ENCODE data around the gene MANF.

Gene MANF

DNA sequence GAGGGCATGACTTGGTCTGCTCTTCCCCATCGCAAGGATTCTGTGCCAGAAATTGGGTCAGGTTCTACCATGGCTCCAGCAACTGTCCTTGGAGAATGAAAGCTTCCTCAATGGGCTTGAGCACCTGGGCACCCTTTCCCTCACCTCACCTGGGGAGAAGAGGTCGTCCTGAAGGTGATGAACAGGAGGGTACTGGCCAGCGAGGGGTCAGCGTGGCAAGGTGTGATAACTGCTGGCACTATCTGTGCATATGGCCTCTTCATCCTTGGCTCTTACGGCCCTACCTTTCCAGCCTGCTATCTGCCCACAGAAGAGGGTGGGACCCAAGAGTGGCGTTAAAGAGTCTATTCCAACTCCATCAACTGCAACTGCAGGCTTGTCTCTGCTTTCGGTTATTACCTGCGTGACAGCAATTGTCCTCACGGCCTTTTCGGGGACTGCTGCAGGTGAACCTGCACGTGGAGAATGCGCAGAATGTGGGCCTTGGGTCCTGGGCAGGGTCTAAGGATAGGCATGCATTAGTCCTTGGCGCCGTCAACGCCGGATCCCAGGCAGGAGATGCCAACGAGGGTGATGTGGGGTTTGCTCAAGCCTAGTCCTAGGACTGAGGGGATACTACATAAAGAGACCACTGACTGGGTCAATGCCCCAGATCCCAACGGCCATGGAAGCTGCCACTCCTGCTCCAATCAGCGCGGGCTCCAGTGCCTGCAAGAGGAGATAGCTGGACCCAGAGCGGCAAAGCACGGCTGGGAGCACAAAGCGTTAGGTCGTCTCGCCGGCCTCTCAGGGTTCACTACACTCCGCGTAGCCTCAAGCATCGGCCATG lies 5.4 kb downstream of the MANF start:
- DNase-seq (ENCODE audit: low spot score): no peak

DNA sequence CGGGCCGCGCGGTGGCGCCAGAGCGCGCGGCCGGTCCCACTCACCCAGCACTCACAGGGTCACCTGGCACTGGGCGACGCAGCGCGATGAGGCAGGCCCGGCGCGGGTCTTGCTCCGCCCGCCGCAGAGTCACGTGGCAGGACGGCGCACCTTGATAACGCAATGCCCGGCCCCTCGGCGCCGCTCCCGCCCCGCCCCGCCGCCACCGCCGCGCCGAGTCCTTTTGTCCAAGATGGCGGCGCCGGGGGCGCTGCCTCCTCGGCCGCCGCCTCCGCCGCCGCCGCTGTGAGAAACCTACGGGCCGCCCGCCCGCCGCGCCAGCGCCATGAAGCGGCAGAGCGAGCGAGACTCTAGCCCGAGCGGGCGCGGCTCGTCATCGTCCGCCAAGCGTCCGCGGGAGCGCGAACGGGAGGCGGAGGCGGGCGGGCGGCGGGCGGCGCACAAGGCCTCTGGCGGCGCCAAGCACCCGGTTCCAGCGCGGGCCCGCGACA lies 6.0 kb downstream of the MANF start, which contains the start of gene RBM15B:
RBM15B (plus strand) TSS at position 211 of the 491 bp plus-strand sequence; CDS start at position 326, 115 bp downstream.
- DNase-seq (ENCODE audit: low spot score): peak; percentile 95

DNA sequence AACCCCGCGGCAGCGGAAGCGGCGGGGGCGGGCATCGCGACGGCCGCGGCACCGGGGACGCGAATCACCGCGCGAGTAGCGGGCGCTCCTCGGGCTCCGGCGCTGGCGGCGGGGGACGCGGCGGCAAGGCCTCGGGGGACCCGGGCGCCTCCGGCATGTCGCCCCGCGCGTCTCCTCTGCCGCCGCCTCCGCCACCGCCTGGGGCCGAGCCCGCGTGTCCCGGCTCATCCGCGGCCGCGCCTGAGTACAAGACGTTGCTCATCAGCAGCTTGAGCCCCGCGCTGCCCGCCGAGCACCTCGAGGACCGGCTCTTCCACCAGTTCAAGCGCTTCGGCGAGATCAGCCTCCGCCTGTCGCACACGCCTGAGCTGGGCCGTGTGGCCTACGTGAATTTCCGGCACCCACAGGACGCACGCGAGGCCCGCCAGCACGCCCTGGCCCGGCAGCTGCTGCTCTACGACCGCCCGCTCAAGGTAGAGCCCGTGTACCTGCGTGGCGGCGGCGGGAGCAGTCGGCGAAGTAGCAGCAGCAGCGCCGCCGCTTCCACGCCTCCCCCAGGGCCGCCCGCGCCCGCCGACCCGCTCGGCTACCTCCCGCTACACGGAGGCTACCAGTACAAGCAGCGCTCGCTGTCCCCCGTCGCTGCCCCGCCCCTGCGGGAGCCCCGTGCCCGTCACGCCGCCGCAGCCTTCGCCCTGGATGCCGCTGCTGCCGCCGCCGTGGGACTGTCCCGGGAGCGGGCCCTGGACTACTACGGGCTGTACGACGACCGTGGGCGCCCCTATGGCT lies 6.7 kb downstream of the MANF start:
- DNase-seq (ENCODE audit: low spot score): no peak

DNA sequence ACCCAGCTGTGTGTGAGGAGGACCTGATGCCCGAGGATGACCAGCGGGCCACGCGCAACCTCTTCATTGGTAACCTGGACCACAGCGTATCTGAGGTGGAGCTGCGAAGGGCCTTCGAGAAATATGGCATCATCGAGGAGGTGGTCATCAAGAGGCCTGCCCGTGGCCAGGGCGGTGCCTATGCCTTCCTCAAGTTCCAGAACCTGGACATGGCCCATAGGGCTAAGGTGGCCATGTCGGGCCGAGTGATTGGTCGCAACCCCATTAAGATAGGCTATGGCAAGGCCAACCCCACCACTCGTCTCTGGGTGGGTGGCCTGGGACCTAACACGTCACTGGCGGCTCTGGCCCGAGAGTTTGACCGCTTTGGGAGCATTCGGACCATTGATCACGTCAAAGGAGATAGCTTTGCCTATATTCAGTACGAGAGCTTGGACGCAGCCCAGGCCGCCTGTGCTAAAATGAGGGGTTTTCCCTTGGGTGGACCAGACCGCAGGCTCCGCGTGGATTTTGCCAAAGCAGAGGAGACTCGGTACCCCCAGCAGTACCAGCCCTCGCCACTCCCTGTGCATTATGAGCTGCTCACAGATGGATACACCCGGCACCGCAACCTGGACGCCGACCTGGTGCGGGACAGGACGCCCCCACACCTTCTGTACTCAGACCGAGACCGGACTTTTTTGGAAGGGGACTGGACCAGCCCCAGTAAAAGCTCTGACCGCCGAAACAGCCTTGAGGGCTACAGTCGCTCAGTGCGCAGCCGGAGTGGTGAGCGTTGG lies 7.5 kb downstream of the MANF start:
- no peak for DNase-seq (ENCODE audit: low spot score)

DNA sequence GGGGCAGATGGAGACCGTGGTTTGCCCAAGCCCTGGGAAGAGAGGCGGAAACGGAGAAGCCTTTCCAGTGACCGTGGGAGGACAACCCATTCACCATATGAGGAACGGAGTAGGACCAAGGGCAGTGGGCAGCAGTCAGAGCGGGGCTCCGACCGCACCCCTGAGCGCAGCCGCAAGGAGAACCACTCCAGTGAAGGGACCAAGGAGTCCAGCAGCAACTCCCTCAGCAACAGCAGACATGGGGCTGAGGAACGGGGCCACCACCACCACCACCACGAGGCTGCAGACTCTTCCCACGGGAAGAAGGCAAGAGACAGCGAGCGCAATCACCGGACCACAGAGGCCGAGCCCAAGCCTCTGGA lies 8.0 kb downstream of the MANF start:
- DNase-seq (ENCODE audit: low spot score): no peak

DNA sequence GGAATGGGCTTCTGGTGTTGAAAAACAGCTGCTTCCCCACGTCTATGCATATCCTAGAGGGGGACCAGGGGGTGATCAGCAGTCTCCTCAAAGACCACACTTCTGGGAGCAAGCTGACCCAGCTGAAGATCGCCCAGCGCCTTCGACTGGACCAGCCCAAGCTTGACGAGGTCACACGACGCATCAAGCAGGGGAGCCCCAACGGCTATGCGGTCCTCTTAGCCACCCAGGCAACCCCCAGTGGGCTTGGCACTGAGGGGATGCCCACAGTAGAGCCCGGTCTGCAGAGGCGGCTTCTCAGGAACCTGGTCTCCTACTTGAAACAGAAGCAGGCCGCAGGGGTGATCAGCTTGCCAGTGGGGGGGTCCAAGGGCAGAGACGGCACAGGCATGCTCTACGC lies 8.5 kb downstream of the MANF start:
- no peak for DNase-seq (ENCODE audit: low spot score)

DNA sequence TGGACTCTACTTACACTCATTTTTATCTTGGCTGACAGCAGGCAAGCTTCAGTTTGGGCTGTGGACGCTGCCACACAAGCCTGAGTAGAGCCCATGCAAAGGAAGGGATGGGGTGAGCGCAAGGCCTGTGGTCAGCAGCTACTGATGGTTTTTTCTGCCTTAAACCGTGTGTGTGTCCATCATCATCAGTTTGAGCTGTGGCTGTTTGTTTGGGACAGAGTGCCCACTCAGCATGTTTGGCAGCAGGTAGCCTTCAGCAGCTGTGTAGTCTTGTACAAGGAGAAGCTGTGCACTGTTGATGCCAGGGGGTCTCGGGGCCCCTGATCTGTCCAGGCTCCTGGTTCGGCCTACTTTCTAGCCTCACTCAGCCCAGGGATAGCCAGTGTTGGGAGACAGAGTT lies 9.4 kb downstream of the MANF start:
- DNase-seq (ENCODE audit: low spot score): no peak

DNA sequence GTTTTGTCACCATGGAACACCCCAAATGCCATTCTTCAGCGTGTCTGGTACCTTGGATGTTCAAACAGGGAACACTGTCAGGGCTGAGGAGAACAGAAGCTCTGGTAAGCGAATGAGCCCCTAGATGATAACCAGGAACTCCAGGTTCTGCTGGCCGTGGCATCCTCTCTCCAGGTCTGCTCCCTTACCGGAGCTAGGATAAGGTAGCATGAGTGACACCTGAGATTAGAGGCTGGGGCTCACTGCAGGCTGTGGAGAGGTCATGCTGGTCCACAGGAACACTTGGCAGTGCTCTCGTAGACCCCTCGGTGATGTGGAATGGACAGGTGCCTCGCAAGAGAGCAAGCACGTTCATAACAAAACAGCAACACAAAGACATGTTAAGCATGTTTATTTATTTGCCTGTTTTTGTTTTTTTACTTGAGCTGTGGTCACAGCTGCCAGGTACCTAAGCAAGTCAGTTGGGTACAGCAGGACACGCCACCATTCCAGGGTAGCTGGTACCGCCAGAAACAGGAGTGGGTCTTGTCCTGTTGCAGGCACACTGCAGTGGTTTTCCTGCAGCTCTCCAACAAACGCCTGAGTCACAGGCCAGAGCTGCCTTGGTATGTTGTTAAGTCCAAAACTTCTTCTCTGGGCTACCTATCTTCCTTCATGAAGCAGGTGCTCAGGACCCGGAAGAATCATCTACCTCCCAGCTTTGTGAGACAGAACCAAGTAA lies 10.6 kb downstream of the MANF start:
- DNase-seq (ENCODE audit: low spot score): no peak

DNA sequence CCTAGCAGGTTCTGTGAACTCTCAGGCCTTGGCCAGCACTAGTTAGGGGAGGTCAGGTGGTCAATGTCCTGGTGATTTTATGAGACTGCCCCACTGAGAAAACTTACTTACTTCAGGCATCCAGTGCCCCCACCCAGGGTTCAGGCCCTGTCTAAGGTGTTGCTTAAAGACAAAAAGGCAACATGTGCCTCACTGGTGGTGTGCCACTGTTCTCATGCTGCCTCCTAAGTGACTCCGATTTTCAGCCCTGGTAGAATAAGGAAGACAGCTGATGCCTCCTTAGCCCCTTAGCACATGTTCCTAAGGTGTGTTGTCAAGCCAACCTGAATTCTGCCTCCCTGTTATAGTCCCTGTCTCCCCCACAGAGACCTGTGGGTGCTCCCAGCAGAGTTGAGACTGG lies 11.3 kb downstream of the MANF start:
- no peak for DNase-seq (ENCODE audit: low spot score)

DNA sequence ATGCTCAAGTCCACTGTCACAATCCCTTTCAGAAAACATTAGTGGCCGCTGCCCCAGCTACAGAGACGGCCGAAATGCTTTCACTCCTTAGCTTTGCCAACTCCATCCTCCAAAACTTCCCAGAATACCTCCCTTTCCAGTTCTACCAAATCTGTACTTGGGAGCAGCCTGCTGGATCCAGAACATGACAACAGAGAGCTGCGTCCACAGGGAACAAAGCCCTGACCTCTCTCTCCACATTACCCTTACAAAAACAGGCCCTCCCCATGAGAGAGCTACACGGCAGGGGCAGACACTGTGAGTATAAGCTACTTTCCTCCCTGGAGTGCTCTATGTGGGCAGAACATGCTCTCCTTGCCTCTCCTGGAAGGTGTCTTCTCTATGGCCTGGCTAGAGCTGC lies 12.3 kb downstream of the MANF start:
- no peak for DNase-seq (ENCODE audit: low spot score)

DNA sequence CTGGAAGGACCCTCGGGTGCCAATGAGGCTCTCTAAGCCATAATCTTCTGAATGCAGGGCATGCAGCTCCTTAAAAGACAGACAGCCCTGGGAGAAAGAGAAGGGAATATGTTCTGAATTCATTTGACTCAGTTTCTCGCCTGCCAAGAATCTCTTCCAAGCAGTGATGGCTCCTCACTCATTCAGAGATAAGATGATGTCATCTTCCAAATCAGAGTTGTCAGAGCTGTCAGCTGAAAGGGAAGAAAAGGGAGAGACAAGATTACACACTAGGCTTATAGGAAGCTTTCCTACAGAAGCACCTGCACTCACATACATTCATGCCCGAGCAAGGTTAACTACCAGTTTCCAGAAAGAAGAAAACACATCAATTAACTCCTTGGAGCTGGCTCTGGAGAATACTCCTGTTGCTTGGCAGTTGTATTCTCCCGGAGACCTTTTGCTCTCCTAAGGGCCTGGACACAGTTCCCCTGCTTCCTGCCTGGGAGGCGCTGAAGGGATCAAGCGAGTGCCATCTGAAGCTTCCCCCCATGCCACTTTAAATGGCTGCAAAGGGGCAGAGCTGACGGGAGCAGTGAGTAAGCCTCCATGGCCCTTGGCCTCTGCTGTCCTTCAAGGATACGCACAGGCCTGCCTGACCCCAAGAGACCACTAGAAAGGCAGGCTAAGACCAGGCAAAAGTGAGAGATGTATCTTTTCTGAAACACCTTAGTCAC lies 13.7 kb downstream of the MANF start:
- DNase-seq (ENCODE audit: low spot score): no peak

DNA sequence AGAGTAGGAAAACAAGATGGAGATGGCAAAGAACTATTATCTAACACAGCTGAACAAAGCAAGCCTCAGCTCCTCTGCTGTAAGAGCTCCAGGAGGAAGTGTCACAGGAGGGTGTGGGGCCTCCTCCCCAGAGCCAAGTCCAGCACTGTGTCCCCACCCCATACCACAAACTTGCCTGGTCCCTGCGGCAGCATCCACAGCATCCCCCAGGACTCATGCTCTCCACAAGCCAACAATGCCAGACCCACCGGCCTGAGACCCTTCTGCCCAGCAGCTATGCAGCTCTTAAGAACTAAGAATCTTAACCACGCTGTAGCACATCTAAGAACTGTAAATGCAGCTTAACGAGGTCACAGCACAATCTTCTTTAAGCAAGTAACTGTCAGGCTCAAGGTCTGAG lies 15.1 kb downstream of the MANF start:
- no peak for DNase-seq (ENCODE audit: low spot score)

DNA sequence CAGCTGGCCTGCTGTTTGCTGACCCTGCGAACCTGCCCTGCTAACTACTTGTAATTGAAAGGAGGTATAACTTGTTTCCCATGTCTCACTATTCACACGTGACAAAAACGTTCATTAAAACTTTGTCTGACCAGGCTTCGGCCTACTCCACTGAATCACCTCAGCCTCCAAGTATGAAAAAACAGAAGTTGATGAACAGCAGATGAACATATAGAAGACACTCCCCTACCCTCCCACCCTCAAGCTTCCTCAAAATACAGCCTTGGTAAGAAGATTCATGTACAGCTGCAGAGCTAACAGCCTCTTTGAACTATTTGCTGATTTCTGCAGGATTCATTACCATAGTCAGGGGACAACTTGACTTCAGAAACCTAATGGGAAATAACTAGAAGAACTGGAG lies 16.6 kb downstream of the MANF start:
- no peak for DNase-seq (ENCODE audit: low spot score)

DNA sequence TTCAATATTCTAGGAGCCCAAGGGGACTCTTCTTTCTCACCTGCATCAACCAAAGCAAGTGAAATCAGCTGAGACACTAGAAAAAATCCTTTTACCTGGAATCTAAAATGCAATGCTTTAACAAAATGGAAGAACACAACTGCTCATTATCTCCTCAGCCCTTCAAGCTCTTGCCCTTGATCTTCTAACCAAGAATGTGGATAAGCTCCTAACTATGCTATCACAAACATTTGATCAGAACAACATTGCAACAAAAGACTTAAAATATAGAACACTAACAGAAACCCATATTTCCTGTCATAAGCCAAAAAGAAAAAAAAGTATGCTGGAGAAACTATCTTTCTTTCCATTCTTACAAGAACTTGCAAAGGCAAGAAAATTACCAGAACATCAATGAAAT lies 18.6 kb downstream of the MANF start:
- DNase-seq (ENCODE audit: low spot score): no peak

DNA sequence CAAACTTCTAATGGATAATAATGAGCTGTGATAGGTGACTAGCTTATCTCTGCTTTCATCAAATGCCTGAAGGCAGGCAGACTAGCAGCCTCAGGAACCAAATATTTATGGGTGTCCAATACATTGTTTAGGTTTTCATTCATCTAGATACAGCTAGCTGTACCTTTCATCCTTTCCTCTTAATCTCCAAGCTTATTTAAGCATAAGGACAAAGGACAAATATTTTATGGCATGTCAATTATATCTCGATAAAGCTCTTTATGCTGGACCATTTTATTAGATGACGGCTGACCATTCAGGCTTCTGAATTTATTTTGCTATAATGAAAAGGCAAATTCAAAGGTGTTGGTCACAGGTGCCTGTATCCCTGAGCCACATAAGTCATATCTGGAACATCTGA lies 22.9 kb downstream of the MANF start:
- no peak for DNase-seq (ENCODE audit: low spot score)

DNA sequence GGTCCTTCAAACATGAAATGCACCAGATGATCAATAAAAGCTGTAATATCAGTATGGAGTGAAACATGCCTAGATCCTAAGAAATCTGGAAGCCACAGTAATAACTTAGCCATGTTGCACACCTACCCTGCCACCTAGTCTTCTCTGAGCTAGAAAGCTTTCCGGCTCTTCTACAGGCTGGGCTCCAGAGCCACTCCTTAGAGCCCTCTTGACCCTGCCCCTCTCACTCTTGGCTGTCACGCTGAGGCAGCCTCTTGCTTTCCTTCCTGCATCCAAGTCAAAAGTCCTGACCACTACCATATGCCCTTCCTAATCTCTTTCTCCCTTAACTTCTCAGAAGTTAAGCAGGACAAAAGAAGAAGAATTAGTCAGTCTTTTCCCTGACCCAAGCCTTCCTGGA lies 23.7 kb downstream of the MANF start:
- DNase-seq (ENCODE audit: low spot score): no peak

DNA sequence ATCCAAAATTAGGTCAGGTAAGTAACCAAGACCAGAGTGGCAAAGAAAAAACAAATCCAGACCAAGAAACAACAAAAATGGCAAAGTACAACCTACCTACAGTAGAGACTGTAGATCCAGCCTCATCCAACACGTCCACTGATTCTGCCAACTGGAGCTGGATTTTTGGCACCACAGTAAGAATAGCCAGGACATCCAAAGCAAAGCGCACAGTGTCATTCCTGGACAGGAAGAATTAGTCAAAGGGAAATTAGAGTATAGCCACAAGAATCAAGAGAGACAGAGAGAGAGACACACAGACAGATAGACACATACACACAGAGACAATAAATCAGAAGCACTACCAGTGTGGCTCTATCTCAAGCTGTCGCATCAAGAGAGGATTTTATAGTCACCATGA lies 37.1 kb downstream of the MANF start:
- DNase-seq (ENCODE audit: low spot score): no peak

DNA sequence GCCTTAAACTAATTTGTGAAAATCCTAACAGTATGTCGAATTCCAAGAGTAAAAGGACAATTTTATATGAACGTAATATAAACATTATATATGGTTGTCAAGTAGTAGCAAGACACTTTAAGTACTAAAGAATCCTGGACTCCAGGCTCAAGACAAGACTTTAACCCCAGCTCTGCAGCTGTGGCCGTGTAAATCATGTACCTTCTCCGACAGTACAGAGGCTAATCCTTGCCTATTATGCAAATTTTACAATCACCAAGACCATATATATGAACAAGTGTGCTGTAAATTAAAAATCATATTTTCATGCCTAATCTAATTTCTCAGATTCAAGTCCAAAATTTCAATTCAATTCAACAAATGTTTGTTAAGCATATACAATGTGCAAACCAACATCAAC lies 41.8 kb downstream of the MANF start:
- no peak for DNase-seq (ENCODE audit: low spot score)

DNA sequence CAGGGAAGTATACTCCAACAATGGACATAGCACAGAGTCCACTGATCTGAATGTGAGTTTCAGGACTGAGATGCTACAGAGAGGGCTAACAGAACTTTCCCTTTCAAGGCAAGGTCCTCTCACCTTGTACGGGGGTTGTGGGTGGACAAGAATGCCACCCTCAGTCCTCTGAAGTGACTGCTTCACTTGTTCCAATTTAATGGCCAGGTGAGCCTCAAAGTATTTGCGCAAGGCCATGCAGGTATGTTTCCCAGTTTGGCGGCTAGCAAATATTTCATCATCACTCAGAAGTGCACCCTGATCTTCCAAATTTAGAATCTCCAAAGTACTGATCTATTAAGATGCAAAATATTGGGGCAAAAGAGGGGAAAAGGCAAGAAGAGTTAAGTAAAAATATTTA lies 44.0 kb downstream of the MANF start:
- DNase-seq (ENCODE audit: low spot score): no peak

DNA sequence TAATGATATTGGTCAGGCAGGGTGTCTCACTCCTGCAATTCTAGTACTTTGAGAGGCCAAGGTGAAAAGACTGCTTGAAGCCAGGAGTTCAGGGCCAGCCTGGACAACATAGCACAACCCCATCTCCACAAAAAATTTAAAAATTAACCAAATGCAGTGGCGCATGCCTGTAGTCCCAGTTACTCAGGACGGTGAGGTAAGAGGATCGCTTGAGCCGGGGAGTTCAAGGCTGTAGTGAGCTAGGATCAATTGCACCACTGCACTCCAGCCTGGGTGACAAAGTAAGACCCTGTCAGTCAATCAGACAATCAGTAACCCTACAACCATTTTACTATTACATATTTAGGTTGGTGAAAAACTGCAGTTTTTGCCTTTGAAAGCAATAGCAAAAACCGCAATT lies 49.0 kb downstream of the MANF start:
- no peak for DNase-seq (ENCODE audit: low spot score)

DNA sequence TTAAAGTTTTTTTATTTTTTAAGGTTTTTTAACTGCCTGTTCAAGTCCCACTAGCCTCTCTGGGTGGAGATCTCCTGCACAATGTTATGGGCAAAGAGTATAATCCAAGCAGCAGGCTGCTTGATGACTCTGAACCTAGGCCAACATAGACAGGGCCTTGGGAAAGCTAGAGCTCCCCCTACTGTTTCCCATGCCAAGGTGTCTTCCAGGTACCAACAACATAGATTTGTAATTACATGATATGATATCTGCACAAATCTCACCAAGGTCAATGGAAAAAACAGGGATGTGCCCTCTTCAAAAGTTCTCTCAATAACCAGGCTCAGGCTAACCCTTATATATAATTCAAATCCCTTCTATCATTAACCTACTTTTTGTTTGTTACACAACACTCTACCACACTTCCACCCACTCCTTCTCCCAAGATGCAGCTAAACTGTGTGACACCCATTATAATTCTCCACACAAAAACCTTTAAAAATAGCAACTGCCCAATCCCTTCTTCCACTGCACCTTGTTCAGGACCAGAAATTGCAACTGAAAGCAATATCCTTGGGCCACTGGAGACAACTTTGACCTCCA lies 49.7 kb downstream of the MANF start:
- peak; percentile 27 for DNase-seq (ENCODE audit: low spot score)
